Keratinocyte (primary cell): ENCODE results near the gene POLD4. TPM values are rescaled to one million over a fixed set of nuclear protein-coding genes. Genes with fewer than 3 reads are reported as not detected.

Source experiments
- DNase-seq: peaks from one replicate; pipeline ENCODE4 v3.0.0-alpha.2; 2011; ENCODE audit warnings: low read depth, missing footprints, low spot score
- FAIRE-seq: peaks from 2 replicates; lab custom pipeline; 2011; peaks lifted over from hg19 to GRCh38; lab: Jason Lieb, UNC
- H2AFZ ChIP-seq: 2 replicates; pipeline ENCODE4 v1.6.0; 2012; ENCODE audit warnings: low read length, control low read depth, inconsistent platforms; ENCODE audit not compliant: control insufficient read depth
- H3K27ac ChIP-seq: 2 replicates; pipeline ENCODE4 v1.5.1; 2011; ENCODE audit warnings: low read length; ENCODE audit not compliant: control insufficient read depth, insufficient read depth
- H3K27me3 ChIP-seq: 3 replicates; pipeline ENCODE4 v1.6.0; 2011; ENCODE audit warnings: low read length; ENCODE audit not compliant: control insufficient read depth, insufficient read depth; ENCODE audit errors: extremely low read depth
- H3K36me3 ChIP-seq, 2 experiments: 2 replicates in 1 of 2; 3 replicates in 1 of 2; pipeline ENCODE4 v1.5.1; 2011; ENCODE audit warnings: low read length in 2 of 2, mild to moderate bottlenecking in 1 of 2; ENCODE audit not compliant: control insufficient read depth in 2 of 2, insufficient read depth in 2 of 2; ENCODE audit errors: extremely low read depth in 1 of 2
- H3K4me1 ChIP-seq: 3 replicates; pipeline ENCODE4 v1.5.1; 2011; ENCODE audit warnings: low read length; ENCODE audit not compliant: control insufficient read depth, insufficient read depth; ENCODE audit errors: extremely low read depth
- H3K4me2 ChIP-seq: 3 replicates; pipeline ENCODE4 v1.6.0; 2011; ENCODE audit warnings: low read depth, low read length; ENCODE audit not compliant: control insufficient read depth, insufficient read depth; ENCODE audit errors: extremely low read depth
- H3K4me3 ChIP-seq, 3 experiments: fragments of 200-600 bp in 1 of 3; sonication (generic) in 1 of 3; 2 replicates in 2 of 3; 3 replicates in 1 of 3; pipeline ENCODE4 v1.5.1; 2011 to 2016; ENCODE audit warnings: low read length in 3 of 3, mild to moderate bottlenecking in 3 of 3, control low read depth in 2 of 3, inconsistent platforms in 1 of 3, low read depth in 1 of 3, mixed read lengths in 1 of 3, mixed run types in 1 of 3, moderate library complexity in 1 of 3; ENCODE audit not compliant: control insufficient read depth in 2 of 3, insufficient read depth in 2 of 3; ENCODE audit errors: extremely low read depth in 1 of 3
- H3K79me2 ChIP-seq: 2 replicates; pipeline ENCODE4 v1.6.0; 2012; ENCODE audit warnings: low read length; ENCODE audit not compliant: control insufficient read depth, insufficient read depth
- H3K9ac ChIP-seq: 3 replicates; pipeline ENCODE4 v1.6.0; 2011; ENCODE audit warnings: low read length; ENCODE audit not compliant: control insufficient read depth, insufficient read depth; ENCODE audit errors: extremely low read depth
- H3K9me1 ChIP-seq: 3 replicates; pipeline ENCODE4 v1.6.0; 2011; ENCODE audit warnings: low read length; ENCODE audit not compliant: control insufficient read depth, insufficient read depth; ENCODE audit errors: extremely low read depth
- H3K9me3 ChIP-seq: 2 replicates; pipeline ENCODE4 v1.5.1; 2012; ENCODE audit warnings: low read depth, low read length; ENCODE audit not compliant: control insufficient read depth
- H4K20me1 ChIP-seq: 3 replicates; pipeline ENCODE4 v1.6.0; 2011; ENCODE audit warnings: low read length; ENCODE audit not compliant: control insufficient read depth, insufficient read depth; ENCODE audit errors: extremely low read depth
- EZH2 ChIP-seq: IDR thresholded peaks from one replicate; pipeline ENCODE4 v1.6.1; 2012; ENCODE audit warnings: inconsistent platforms, mild to moderate bottlenecking, low read length, moderate library complexity
- dilution Hi-C: fragments of 300-500 bp; cut with MboI; formaldehyde crosslinking; loops from one replicate; pipeline ENCODE4 v1.7.0; 2020; ENCODE audit warnings: low sequenced_read_pairs; ENCODE audit not compliant: extremely low pct_ligation_motif_present
- polyA plus RNA-seq, 5 experiments: library from polyadenylated mRNA; depleted of rRNA in 3 of 5; stranded (reverse) in 3 of 5; stranded (forward) in 1 of 5; unstranded in 1 of 5; fragments of >200 nt; gene quantifications; 1 replicate in 1 of 5; 2 replicates in 3 of 5; 3 replicates in 1 of 5; pipeline versions ENCODE4 v1.2.1 to v1.2.3, GENCODE V29; 2011 to 2012; ENCODE audit warnings: missing spikeins in 2 of 5, low read depth in 1 of 5, low replicate concordance in 1 of 5
- TF ChIP-seq, protein P1 (sequence below), 3 experiments: IDR thresholded peaks in 1 of 3; conservative IDR thresholded peaks in 1 of 3; optimal IDR thresholded peaks in 1 of 3; 2 replicates in 2 of 3; 3 replicates in 1 of 3; pipeline versions ENCODE3 to v1.5.1; 2011; ENCODE audit warnings: low read length in 3 of 3, mild to moderate bottlenecking in 3 of 3, moderate library complexity in 2 of 3, control low read depth in 1 of 3, inconsistent platforms in 1 of 3; ENCODE audit not compliant: insufficient read depth in 2 of 3; ENCODE audit errors: extremely low read depth in 1 of 3

Gene POLD4
- polyA plus RNA-seq, 1 donor (not counting 4 experiments of a cell fraction or from before 2014, with no cell fraction given), result 35.7 TPM

DNA sequence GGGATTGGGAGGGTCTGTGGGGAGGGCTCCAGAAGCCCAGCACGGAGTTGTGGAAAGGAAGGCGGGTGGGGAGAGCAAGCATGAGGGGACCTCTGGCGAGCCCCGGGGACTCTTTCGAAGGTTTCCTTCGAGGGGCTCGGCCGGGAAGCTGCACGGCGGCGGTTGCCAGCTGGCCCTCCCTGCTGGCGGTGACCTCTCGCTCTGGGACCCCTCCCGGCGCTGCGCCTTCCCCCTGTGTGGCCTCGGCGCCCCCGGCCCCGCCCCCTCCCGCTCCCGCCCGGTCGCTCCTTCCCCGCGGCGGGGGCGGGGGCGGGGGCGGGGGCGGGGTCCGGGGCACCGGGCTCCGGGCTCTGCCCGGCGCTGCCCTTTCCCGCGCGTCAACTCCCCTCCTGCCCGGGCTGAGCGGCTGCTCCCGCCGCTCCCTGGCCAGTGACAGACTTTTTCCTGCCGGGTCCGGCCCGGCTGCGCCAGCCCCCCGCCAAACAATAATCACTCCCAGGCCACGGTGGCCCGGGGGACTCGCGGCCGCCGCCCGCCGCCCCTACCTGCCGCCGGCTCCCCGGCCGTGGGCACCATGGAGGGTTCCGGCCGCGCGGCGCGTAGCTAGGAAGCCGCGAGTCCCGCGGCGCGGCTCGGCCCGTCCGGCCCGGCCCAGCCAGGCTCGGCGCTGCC lies 19.1 kb upstream of the POLD4 start:
- Histone ChIP-seq H3K27me3 (no peaks in the 10 kb centered on the region), H3K9ac (peak overlapping the region; percentile 82), H3K4me2 (peak overlapping the region; percentile 71), H2AFZ (no peak overlapping the region), H3K36me3 (no peaks in the 10 kb centered on the region), H3K4me1 (peaks cover 26% of the 10 kb centered on the region), H4K20me1 (peaks cover 5% of the 10 kb centered on the region), H3K4me3 (peak overlapping the region; percentile 43 to 83 (median 60)), H3K79me2 (no peaks in the 10 kb centered on the region), H3K27ac (no peak overlapping the region), H3K9me1 (no peaks in the 10 kb centered on the region), H3K9me3 (no peaks in the 10 kb centered on the region)
- FAIRE-seq (no peak), DNase-seq (no peak)
- dilution Hi-C loops, result no loop called here
- no peak for TF ChIP-seq EZH2
- TF ChIP-seq, protein P1, sequence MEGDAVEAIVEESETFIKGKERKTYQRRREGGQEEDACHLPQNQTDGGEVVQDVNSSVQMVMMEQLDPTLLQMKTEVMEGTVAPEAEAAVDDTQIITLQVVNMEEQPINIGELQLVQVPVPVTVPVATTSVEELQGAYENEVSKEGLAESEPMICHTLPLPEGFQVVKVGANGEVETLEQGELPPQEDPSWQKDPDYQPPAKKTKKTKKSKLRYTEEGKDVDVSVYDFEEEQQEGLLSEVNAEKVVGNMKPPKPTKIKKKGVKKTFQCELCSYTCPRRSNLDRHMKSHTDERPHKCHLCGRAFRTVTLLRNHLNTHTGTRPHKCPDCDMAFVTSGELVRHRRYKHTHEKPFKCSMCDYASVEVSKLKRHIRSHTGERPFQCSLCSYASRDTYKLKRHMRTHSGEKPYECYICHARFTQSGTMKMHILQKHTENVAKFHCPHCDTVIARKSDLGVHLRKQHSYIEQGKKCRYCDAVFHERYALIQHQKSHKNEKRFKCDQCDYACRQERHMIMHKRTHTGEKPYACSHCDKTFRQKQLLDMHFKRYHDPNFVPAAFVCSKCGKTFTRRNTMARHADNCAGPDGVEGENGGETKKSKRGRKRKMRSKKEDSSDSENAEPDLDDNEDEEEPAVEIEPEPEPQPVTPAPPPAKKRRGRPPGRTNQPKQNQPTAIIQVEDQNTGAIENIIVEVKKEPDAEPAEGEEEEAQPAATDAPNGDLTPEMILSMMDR (optimal IDR thresholded peaks at IDR 0.05 in 1 of 3, IDR thresholded peaks at IDR 0.05 in 1 of 3, conservative IDR thresholded peaks at IDR 0.05 in 1 of 3; ENCODE audit: extremely low read depth in 1 of 3, insufficient read depth in 2 of 3, low read length in 3 of 3), result no peak

DNA sequence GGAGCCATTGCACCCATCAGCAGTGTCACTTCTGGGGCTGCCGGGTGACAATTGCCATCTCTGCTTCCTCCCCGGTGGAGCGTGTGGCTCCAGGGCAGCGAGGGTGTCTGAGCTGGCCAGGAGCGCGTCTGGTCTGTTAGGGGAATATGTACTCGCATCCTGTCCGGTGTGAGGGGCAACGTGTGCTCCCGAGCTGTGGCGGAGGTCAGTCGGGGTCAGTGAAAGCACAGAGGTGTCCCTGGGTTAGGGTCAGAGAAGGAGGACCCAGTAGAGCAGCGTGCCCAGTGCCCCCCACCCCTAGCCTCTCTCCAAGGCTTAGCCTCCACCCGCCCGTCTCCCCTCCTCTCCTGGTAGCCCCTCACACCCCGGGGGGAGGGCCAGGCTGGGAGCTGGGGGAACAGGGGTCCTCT lies 18.6 kb upstream of the POLD4 start:
- Histone ChIP-seq H3K4me1 (peaks cover 25% of the 10 kb centered on the region), H3K4me2 (peak overlapping the region; percentile 16), H3K79me2 (no peaks in the 10 kb centered on the region), H3K4me3 (peak overlapping the region in 1 of 3 experiments; percentile 60), H4K20me1 (peaks cover 5% of the 10 kb centered on the region), H3K9ac (no peak overlapping the region), H3K27ac (no peak overlapping the region), H3K9me3 (no peaks in the 10 kb centered on the region), H2AFZ (no peak overlapping the region), H3K27me3 (no peaks in the 10 kb centered on the region), H3K36me3 (no peaks in the 10 kb centered on the region), H3K9me1 (no peaks in the 10 kb centered on the region)
- TF ChIP-seq, protein P1 (optimal IDR thresholded peaks at IDR 0.05 in 1 of 3, IDR thresholded peaks at IDR 0.05 in 1 of 3, conservative IDR thresholded peaks at IDR 0.05 in 1 of 3; ENCODE audit: extremely low read depth in 1 of 3, insufficient read depth in 2 of 3, low read length in 3 of 3), result no peak
- DNase-seq (no peak), FAIRE-seq (no peak)
- dilution Hi-C loops, result no loop called here
